Left renal cortex interstitium (tissue), 4 donors: ENCODE data around the gene PLPP2. TPM values are rescaled to one million over a fixed set of nuclear protein-coding genes. Genes with fewer than 3 reads are reported as not detected.
A peak's percentile ranks its signal among the peaks of the same experiment; 100 is the strongest.

ENCODE experiments used
- DNase-seq, 4 donors: peaks; one replicate each; pipeline ENCODE4 v3.0.0-alpha.2; 2013; ENCODE audit warnings: low read depth in 4 of 4, low spot score in 2 of 4, missing footprints in 1 of 4
- polyA plus RNA-seq, 4 donors: library from polyadenylated mRNA; unstranded; fragments of 120-200 nt; gene quantifications; one replicate each; pipeline ENCODE4 v1.2.1, GENCODE V29; 2013; ENCODE audit not compliant: insufficient read length in 4 of 4

PLPP2 gene
- polyA plus RNA-seq, 4 donors: 2.1 to 4.2 (median 3.1) TPM

- no peak for DNase-seq
These were observed 26.7 kb upstream of the PLPP2 start for GRCh38 chr19:317710-318508.

- no peak for DNase-seq
These were observed 24.6 kb upstream of the PLPP2 start for GRCh38 chr19:315811-316210.

GRCh38 chr19:313988-314815, 23.0 kb upstream of the PLPP2 start:
- DNase-seq: no peak

DNA sequence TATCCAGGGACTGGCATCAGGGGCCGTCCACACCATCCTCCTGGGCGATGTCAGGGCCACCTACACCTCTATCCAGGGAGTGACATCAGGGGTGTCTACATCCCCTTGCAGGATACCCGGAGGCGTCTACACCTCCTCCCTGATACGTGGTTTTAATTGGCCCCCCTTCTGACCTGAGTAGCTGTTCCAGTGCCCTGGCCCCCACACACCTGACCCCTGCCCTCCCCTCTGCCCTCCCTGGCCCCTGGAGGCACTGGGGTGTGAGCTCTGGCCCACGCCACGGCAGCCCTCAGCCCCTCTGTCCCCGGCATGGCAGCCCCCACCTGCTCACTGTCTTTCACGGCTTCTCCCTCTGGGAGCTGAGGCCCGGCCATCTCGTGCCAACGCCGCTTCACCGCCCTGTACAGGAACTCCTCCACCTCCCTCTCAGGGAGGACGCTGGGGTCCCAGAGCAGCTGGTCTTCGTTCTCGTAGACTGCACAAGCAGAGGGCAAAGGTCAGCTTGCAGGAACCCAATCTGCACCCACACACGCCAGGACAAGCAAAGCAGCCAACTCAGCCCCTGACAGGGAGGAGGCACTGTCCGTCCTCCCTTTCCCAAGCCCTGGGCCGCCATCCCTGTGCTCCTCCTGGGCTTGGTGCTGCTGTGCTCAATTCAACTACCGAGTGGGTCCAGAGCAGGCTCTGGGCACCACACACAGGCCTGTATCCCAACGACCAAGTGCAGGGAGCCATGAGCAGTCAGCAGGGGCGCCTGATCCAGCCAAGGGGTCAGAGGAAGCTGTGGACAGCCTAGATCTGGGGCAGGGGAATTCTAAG, 22.2 kb upstream of the PLPP2 start:
- DNase-seq: no peak

DNA sequence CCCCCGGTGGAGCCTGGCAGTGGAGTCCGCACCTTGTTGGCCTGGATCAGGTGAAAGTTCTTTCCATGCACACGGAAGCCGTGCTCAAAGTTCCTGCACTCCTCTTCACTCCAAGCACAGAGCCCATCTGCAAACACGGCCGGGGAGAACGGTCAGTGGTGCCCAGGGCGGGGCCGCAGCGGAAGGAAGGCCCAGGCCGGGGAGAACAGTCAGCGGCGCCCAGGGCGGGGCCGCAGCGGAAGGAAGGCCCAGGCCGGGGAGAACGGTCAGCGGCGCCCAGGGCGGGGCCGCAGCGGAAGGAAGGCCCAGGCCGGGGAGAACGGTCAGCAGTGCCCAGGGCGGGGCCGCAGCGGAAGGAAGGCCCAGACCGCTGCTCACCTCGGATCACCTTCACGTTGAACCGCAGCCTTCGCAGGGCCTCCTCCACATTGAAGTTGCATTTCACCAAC, 20.6 kb upstream of the PLPP2 start:
- no peak for DNase-seq

GRCh38 chr19:310781-311496, 19.7 kb upstream of the PLPP2 start:
- no peak for DNase-seq

GRCh38 chr19:310141-310651, 19.0 kb upstream of the PLPP2 start:
- DNase-seq: peak in 1 of 4 donors; percentile 79

DNA sequence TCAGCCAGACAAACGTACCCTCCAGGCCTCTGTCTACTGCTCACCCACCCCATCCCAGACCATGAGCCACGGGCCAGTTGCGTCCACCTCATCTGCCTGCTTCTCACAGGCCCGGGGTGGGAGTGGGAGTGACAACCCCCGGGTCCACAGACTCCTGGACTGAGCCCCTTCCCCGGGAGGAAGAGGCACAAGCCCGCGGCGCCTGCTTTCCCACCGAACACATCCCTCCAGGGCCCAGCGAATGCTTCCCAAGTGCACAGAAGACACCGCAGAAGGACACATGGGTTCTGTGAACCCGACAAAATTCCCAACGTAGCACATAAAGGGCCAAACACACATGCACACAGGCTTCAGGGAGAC, 18.0 kb upstream of the PLPP2 start:
- no peak for DNase-seq

DNA sequence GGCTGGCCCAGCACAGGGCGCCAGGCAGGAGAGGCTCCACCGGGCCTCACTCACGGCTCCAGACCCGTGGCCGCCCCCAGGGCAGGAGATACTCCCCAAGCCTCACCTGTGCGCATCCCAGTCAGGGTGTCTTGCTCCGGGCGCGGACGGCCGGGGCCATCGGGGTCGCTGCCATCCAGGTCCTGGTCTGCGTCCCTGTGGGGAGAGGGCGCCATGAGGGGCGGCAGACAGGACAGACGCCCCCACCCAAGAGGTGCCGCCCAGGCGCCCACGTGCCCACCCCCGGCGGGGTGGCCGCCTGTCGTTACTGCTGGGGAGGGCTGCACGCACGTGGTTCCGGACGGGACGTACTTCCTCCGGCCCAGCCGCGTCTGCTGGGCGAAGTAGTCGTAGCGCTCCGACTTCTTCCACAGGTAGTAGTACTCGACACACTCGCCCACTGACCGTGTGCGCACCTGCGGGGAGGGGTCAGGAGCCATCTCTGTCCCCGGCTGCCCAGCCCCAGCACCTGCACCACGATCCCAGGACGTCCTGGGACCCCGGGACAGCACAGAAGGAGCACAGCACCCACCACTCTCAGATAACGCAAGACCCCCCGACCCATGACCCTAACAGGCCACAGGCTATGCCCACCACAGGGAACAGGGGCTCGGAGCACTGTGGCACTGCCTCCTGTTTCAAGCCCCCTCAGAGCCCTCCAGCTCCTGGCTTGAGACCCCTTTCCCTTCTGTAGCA, 17.4 kb upstream of the PLPP2 start:
- no peak for DNase-seq

GRCh38 chr19:307793-308420, 16.7 kb upstream of the PLPP2 start:
- DNase-seq: no peak

- no peak for DNase-seq
These were observed 15.9 kb upstream of the PLPP2 start for GRCh38 chr19:307111-307531.

GRCh38 chr19:306151-306900, 15.1 kb upstream of the PLPP2 start:
- no peak for DNase-seq

GRCh38 chr19:305240-306150, 14.3 kb upstream of the PLPP2 start:
- no peak for DNase-seq

DNA sequence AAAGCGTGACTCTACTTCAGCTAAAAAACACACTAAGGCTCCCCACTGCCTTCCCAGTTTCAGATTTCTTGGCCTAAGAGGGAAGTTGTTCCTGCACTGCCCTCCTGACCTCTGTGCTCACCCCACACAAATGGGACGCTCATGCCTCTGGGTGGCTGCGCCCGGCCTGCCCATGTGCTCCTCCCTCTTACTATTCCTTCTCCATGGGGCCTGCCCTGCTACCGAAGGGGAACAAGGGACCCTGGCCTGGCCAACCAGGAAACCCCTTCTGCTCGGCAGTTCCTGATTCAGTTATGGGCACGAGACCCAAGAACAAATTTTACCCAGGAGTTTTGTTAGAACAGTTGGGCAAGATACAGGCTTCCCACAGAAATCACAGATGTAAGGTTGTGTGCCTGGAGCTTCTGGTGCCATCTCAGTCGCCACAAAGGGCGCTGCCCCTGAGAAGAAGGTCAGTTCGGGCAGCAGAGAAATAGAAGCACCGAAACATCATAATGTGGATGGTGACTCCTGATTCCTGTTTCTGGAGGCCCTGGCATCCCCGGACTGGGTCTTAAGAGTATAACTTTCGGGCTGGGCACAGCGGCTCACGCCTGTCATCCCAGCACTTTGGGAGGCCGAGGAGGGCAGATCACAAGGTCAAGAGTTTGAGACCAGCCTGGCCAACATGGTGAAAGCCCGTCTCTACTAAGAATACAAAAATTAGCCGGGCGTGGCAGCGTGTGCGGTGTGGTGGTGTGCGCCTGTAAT, 5.4 kb upstream of the PLPP2 start:
- no peak for DNase-seq

DNA sequence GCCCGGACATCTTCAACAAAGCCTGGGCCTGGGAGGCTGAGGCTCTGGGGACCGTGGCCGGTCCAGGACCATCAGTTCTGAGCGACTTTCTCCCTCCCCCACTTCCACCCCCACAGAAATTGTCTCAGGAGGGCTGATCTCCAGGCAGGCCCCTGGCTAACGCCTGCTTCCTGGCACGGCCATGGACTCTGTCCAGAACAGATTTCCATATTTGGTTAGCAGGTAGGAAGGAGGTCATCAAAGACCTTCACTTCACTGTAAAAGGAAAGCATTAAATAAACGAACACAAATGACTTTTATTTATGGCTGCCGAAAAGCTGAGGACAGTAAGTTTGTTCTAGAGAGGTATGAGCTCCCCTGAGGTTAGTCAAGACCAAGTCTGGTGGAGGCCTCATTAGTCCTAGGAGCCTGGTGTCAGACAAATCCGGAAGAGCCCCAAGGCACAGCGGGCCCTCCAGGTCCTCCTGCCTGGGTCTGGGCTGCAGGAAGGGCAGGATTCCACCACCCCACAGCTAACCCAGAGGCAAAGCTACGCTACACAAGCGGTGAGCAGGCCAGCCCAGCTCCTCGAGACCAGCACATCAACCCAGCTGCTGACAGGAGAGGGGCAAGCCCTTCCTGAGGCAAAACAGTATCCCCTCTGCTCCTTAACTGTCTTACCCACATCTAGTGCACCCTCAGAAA, 4.6 kb upstream of the PLPP2 start:
- no peak for DNase-seq
